Embryonic facial prominence (tissue), 1 donor: ENCODE results near the gene MALRD1.
A peak's percentile ranks its signal among the peaks of the same experiment; 100 is the strongest.
"Not testable (repeated sequence)": the region's sequence is repeated elsewhere in the genome, so short reads cannot be mapped to it uniquely, and the experiment has no call there.

Experiments
- DNase-seq: peaks from one replicate; pipeline ENCODE4 v3.0.0-alpha.2; 2016; ENCODE audit errors: extremely low spot score

The MALRD1 gene

GRCh38 chr10:19713800-19714525 lies 665.4 kb downstream of the MALRD1 start:
- DNase-seq: no peak

- peak; percentile 79 for DNase-seq
Measured at GRCh38 chr10:19719284-19719683, 670.7 kb downstream of the MALRD1 start.

- DNase-seq: no peak
Measured at GRCh38 chr10:19724287-19724686, 675.7 kb downstream of the MALRD1 start.

GRCh38 chr10:19728376-19728775 lies 679.8 kb downstream of the MALRD1 start:
- no peak for DNase-seq

- DNase-seq: no peak
Measured at GRCh38 chr10:19728964-19729363, 680.4 kb downstream of the MALRD1 start.

GRCh38 chr10:19730167-19730906 lies 681.7 kb downstream of the MALRD1 start:
- no peak for DNase-seq

GRCh38 chr10:19730907-19731217 lies 682.3 kb downstream of the MALRD1 start:
- no peak for DNase-seq

- DNase-seq: no peak
Measured at GRCh38 chr10:19731560-19731959, 683.0 kb downstream of the MALRD1 start.

- no peak for DNase-seq
Measured at GRCh38 chr10:19738440-19738839, 689.8 kb downstream of the MALRD1 start.

GRCh38 chr10:19739232-19739631 lies 690.6 kb downstream of the MALRD1 start:
- not testable (repeated sequence) for DNase-seq

GRCh38 chr10:19742144-19742543 lies 693.5 kb downstream of the MALRD1 start:
- DNase-seq: not testable (repeated sequence)

GRCh38 chr10:19745672-19746071 lies 697.1 kb downstream of the MALRD1 start:
- no peak for DNase-seq

GRCh38 chr10:19749185-19749729 lies 700.7 kb downstream of the MALRD1 start:
- DNase-seq: no peak

GRCh38 chr10:19750972-19751371 lies 702.4 kb downstream of the MALRD1 start:
- DNase-seq: no peak

- no peak for DNase-seq
Measured at GRCh38 chr10:19756919-19757318, 708.3 kb downstream of the MALRD1 start.

GRCh38 chr10:19762026-19762425 lies 713.4 kb downstream of the MALRD1 start:
- DNase-seq: no peak

GRCh38 chr10:19764111-19764510 lies 715.5 kb downstream of the MALRD1 start:
- no peak for DNase-seq

GRCh38 chr10:19767876-19768275 lies 719.3 kb downstream of the MALRD1 start:
- no peak for DNase-seq

- DNase-seq: not testable (repeated sequence)
Measured at GRCh38 chr10:19769826-19770225, 721.2 kb downstream of the MALRD1 start.

- no peak for DNase-seq
Measured at GRCh38 chr10:19772972-19773371, 724.4 kb downstream of the MALRD1 start.

GRCh38 chr10:19775296-19775695 lies 726.7 kb downstream of the MALRD1 start:
- no peak for DNase-seq

- DNase-seq: no peak
Measured at GRCh38 chr10:19777806-19778205, 729.2 kb downstream of the MALRD1 start.

- no peak for DNase-seq
Measured at GRCh38 chr10:19778996-19779395, 730.4 kb downstream of the MALRD1 start.
